HUES64 (cell line): ENCODE results near the gene HOXD3.

Experiments
- H3K27ac ChIP-seq: 2 replicates; pipeline ENCODE4 v1.7.0; 2013; ENCODE audit warnings: low read depth, low read length, inconsistent platforms
- H3K27me3 ChIP-seq: 2 replicates; pipeline ENCODE4 v1.6.1; 2013; ENCODE audit warnings: mild to moderate bottlenecking, low read length; ENCODE audit not compliant: insufficient read depth
- H3K36me3 ChIP-seq: 2 replicates; pipeline ENCODE4 v1.6.1; 2013; ENCODE audit warnings: mild to moderate bottlenecking, low read length; ENCODE audit not compliant: insufficient read depth
- H3K4me1 ChIP-seq: 2 replicates; pipeline ENCODE4 v1.6.1; 2013; ENCODE audit warnings: mild to moderate bottlenecking, low read length, moderate library complexity; ENCODE audit not compliant: insufficient read depth
- H3K4me3 ChIP-seq: 2 replicates; pipeline ENCODE4 v1.5.1; 2013; ENCODE audit warnings: mild to moderate bottlenecking, low read length, moderate library complexity
- H3K9ac ChIP-seq: 2 replicates; pipeline ENCODE4 v1.6.1; 2013; ENCODE audit warnings: mild to moderate bottlenecking, low read depth, low read length
- H3K9me3 ChIP-seq: 2 replicates; pipeline ENCODE4 v1.6.1; 2013; ENCODE audit warnings: low read depth, low read length; ENCODE audit not compliant: insufficient read depth
- WGBS: fragments of 150-250, 120-280 bp; methylation state at CpG from one replicate; pipeline ENCODE4 v1.1.7; 2013; ENCODE audit warnings: missing lambda C conversion rate; 5-methylcytosine and 5-hydroxymethylcytosine counted together

HOXD3 gene

DNA sequence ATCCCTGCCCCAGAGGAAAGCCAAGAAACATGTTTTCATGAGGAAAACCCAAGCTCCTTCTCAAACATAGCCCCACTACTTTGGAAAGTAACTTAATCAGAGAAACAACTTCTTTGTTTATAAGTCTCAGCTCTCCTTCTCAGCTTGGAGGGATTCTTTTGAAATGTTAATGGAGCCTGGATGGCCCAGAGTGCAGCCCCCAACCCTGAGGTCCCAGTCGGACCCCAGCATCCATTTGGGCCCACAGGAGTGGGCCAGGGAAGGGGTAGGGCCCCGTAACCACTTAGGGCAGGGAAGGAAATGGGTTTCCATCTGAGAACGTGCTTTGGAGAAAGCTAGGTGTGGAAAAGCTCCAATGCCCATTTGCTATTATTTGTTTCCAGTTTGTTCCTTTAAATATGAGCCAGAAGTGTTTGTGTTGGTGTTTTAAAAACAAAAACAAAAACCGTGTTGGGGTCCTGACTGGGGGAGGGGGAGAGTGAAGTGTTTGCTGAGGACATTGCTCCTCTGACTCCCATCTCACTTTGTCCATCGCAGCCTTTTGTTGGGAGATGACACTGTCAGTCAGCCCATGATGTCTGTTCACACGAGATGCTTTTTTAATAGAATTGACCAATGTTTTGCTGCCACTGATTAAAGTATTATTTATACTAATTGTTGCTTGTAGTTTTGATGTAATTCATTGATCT lies 1.6 kb upstream of the HOXD3 start:
- 1% methylated on average over 5 of the region's 6 CpGs for WGBS

DNA sequence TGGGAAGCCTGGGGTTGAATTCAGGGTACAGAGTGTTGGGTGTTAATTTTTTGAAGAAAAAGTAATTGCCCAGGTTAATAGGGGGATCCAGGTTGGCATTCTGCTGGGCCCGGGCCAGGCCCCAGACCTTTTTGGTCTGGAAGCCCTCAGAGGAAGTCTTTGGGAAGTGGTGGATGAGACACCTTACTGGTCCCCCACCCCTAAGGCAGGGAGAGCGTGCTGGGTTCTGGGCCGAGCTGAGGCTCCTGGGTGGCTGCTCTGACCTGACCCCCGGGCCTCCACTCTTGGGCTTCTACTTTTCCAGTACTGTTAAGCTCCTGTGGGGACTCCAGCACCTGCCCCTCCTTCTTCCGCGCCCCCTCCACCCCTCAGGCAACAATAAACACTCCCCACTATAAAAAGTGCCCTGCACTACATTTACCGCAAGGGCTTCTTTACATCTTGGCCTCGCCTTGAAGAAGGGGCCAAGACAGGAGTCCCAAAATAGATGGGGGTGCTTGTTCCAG lies 753 bp upstream of the HOXD3 start:
- Histone ChIP-seq H3K4me3 (no peak overlapping the region), H3K9ac (no peak overlapping the region), H3K27me3 (peaks cover 100% of the 10 kb centered on the region), H3K36me3 (no peaks in the 10 kb centered on the region), H3K9me3 (0 out of 2 replicates have a peak, but pooled peaks cover 4% of the 10 kb centered on the region), H3K4me1 (peaks cover 7% of the 10 kb centered on the region; the same call in 1 of the 2 replicates), H3K27ac (no peak overlapping the region)
- WGBS: 12% methylated on average over 8 of the region's 8 CpGs

More for the DNA sequence above, 1.6 kb upstream of the HOXD3 start:
- peaks cover 7% of the 10 kb centered on the region; the same call in 1 of the 2 replicates for H3K4me1 ChIP-seq
- peaks cover 100% of the 10 kb centered on the region for H3K27me3 ChIP-seq
- no peak overlapping the region for H3K9ac ChIP-seq
- no peak overlapping the region for H3K27ac ChIP-seq
- 0 out of 2 replicates have a peak, but pooled peaks cover 4% of the 10 kb centered on the region for H3K9me3 ChIP-seq
- H3K36me3 ChIP-seq: no peaks in the 10 kb centered on the region
- no peak overlapping the region for H3K4me3 ChIP-seq

DNA sequence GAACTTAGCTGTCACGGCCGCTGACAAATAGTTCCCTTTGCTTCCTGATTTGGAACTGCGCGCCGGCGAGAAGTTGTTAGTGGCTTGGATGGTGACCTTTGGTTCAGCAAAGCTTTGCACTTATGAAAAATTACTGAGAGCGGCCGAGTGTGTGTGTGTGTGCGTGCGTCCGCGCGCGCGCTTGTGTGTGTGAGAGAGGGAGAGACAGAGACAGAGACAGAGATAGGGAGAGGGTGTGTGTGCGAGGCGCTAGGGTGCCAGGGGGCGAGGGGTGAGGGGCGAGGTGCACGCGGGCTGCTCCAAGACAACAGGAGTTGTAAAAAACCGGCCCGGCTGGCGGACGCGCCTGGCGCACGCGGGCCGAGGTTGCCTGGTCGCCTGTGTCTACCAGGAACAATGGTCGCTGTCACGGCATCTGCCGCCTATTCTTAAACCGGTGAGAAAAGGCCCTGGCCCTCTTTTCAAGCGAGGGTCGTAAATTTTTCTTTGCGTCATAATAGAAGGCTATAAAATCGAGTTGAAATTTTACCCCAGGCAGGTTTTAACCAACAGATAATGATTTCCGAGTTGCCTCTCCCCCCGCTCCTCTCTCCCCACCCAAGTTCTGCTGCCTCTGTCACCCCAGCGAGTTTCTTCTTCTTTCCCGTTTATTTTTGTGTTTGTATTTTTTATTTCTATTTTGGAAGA lies 535 bp downstream of the HOXD3 start:
- Histone ChIP-seq H3K27me3 (peaks cover 100% of the 10 kb centered on the region), H3K9me3 (0 out of 2 replicates have a peak, but pooled peaks cover under 1% of the 10 kb centered on the region), H3K27ac (no peak overlapping the region), H3K9ac (no peak overlapping the region), H3K4me3 (no peak overlapping the region), H3K4me1 (peaks cover 7% of the 10 kb centered on the region; the same call in 1 of the 2 replicates), H3K36me3 (no peaks in the 10 kb centered on the region)
- 2% methylated on average over 41 of the region's 43 CpGs for WGBS

DNA sequence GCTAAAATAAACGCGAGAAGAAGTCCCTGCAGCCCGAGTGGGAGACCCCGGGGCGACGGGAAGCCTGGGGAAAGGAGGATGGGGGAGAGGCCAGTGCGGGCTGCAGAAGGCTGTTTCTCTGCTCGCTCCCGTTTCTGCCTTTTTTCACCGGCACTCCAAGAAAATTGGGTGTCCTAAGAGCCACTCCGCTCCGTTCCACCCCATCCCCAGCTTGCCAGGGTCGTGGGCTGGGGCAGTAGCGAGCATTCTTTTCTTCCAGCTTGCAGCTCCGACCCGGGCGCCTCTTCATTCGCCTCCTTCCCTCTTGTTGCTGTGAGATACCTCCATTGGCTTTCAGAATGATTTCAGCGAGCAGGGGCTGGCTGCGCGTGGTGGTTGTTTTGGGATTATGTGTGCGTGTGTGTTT lies 1.1 kb downstream of the HOXD3 start:
- H3K27ac ChIP-seq: no peak overlapping the region
- H3K4me3 ChIP-seq: no peak overlapping the region
- H3K4me1 ChIP-seq: peaks cover 10% of the 10 kb centered on the region; the same call in 1 of the 2 replicates
- no peaks in the 10 kb centered on the region for H3K9me3 ChIP-seq
- peaks cover 100% of the 10 kb centered on the region for H3K27me3 ChIP-seq
- 1% methylated on average over 22 of the region's 22 CpGs for WGBS
- no peaks in the 10 kb centered on the region for H3K36me3 ChIP-seq
- H3K9ac ChIP-seq: no peak overlapping the region

DNA sequence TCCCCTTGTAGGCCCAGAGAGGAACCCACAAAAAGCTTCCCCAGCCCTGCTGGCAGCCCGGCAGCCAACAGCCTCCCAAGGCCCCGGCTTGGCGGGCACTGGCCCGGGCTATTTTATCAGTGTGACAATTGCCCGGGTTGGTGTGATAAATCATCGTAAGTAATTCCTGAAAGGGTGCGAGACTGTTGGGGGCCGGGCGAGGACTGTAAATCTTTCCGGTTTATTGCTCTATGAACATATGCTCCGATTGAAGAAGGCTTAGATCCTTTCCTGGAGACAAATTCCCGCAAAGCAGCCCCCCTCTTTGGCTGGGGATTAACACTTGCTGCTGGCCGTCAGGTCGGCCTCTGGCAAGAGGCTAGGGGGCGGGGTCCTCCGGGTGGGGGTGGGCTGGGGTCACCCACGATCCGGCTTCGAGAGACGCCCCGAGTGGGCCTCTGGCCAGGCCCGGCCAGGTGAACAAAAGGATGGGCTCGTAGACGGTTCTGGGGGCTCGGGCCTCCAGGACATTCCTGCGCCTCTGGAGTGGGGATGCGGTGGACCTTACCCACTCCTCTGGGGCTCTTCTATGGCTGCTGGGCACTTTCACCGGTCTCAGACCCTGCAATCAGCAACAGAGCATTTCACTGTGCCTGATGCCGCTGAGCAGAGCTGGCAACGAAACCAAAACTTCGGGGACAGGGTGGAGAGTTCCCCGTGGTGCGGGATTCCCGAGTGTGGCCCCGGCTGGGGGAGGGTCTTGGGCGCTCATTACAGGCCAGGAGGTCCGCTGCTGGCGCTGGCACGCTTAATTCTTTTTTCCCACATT lies 2.0 kb downstream of the HOXD3 start:
- WGBS: 5% methylated on average over 37 of the region's 39 CpGs
- Histone ChIP-seq H3K4me1 (peaks cover 12% of the 10 kb centered on the region; the same call in 1 of the 2 replicates), H3K9me3 (no peaks in the 10 kb centered on the region), H3K36me3 (no peaks in the 10 kb centered on the region), H3K4me3 (no peak overlapping the region), H3K27me3 (peaks cover 100% of the 10 kb centered on the region), H3K9ac (no peak overlapping the region), H3K27ac (no peak overlapping the region)

DNA sequence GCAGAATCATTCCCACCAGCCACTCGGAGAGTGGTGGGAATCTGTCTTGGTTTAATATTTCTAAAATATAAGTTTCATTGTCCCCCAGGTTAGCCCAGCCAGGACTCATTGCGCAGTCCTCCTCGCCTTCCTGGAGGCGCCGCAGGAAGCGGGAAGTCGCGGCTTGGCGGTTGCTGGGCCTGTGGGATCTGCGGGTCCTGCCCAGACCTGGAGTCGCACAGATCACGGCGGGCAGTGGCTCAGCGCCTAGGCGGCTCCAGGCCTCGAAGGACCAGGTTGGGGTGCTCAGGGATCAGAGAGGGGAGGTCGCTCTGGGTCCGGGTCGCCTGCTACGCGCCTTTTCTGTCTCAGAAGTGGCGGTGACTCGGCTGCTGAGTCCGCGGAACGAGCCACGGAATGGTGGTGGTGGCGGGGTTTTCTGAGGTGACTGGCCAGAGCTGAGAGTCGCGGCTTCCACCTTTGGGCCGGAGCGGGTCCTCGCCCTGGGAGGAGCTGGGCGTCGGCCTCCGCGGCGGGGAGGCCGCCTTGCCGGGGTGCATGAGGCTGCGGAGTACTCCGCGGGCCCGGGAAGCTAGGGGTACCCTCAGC lies 2.6 kb downstream of the HOXD3 start:
- Histone ChIP-seq H3K27ac (no peak overlapping the region), H3K27me3 (peaks cover 100% of the 10 kb centered on the region), H3K9ac (no peak overlapping the region), H3K9me3 (no peaks in the 10 kb centered on the region), H3K4me1 (peaks cover 12% of the 10 kb centered on the region; the same call in 1 of the 2 replicates), H3K4me3 (no peak overlapping the region), H3K36me3 (no peaks in the 10 kb centered on the region)
- WGBS: 2% methylated on average over 43 of the region's 44 CpGs

DNA sequence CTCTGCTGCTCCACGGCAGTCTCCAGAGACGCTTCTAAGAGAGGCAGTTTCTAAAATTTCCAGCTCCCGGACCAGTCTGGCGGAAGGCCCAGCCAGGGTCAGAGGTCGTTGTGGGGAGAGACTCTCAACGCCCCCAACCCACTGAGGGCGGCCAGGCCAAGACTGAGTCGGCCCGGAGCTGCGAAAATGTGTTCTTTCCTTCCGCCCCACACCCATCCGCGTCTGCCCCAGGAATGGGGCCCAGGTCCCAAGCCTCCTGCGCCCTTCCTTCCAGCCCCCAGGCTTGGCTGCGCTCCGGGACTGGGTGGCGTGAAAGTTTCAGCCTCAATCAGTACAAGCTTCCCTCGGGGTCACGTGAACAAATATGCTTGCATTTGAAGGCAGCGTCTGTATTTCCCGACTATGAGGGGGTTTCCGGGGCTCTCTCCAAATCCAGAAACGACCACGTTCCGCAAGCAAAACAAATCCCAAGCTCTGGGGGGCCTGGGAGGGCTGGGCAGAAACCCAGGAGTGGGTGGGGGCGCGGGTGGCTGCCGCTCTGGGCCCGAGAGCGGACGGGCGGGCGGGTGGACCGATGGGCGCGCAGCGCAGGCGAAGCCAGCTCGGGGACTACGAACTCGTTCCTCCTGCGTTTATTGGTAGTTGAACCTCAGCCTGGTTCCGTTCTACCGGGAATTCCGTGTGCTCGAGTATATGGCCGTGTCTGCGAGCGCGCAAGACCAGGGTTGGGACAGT lies 3.3 kb downstream of the HOXD3 start:
- no peaks in the 10 kb centered on the region for H3K9me3 ChIP-seq
- peaks cover 100% of the 10 kb centered on the region for H3K27me3 ChIP-seq
- H3K27ac ChIP-seq: no peak overlapping the region
- H3K9ac ChIP-seq: no peak overlapping the region
- no peaks in the 10 kb centered on the region for H3K36me3 ChIP-seq
- 3% methylated on average over 50 of the region's 50 CpGs for WGBS
- no peak overlapping the region for H3K4me3 ChIP-seq
- peaks cover 6% of the 10 kb centered on the region; the same call in 1 of the 2 replicates for H3K4me1 ChIP-seq

DNA sequence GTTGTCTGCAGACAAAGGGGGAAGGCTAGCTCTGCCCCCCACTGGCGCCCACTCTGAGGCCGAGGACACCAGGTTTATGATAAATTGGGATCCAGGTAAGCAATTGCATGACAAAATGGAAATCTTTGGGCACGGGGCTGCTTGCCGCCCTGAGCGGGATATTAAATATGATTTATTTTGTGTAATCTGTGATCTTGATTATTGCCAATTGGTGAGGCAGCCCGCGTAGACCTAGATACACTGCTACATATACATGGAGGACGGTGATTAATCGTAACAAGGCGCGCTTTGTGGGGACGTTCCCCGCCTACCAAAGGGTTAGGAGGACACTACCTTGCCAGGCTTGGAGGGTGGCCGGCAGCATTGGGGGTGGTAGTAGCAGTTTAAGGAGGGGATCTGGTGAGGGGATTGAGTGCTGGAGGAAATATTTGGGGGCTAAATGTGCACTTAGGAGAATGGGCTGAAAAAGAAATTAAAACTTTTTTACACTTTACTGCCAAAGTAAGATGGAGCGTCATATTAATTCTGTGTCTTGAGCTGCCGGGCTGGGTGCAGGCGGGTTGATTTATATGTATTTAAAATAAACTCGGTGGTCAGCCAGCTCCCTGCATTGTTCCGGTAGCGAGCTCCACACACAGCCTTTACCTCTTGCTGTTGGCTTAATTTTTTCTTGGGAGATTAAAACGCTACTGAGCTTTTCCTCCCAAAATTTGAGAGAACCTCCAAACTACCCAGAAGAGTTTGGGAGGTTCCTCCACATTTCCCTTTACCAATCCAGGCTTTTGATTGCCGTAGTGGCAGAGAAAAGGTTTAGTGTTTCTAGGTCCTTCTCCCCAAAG lies 4.1 kb downstream of the HOXD3 start:
- H3K36me3 ChIP-seq: no peaks in the 10 kb centered on the region
- peaks cover 5% of the 10 kb centered on the region; the same call in 1 of the 2 replicates for H3K4me1 ChIP-seq
- no peak overlapping the region for H3K9ac ChIP-seq
- no peaks in the 10 kb centered on the region for H3K9me3 ChIP-seq
- peaks cover 100% of the 10 kb centered on the region for H3K27me3 ChIP-seq
- H3K27ac ChIP-seq: no peak overlapping the region
- 12% methylated on average over 22 of the region's 22 CpGs for WGBS
- no peak overlapping the region for H3K4me3 ChIP-seq

DNA sequence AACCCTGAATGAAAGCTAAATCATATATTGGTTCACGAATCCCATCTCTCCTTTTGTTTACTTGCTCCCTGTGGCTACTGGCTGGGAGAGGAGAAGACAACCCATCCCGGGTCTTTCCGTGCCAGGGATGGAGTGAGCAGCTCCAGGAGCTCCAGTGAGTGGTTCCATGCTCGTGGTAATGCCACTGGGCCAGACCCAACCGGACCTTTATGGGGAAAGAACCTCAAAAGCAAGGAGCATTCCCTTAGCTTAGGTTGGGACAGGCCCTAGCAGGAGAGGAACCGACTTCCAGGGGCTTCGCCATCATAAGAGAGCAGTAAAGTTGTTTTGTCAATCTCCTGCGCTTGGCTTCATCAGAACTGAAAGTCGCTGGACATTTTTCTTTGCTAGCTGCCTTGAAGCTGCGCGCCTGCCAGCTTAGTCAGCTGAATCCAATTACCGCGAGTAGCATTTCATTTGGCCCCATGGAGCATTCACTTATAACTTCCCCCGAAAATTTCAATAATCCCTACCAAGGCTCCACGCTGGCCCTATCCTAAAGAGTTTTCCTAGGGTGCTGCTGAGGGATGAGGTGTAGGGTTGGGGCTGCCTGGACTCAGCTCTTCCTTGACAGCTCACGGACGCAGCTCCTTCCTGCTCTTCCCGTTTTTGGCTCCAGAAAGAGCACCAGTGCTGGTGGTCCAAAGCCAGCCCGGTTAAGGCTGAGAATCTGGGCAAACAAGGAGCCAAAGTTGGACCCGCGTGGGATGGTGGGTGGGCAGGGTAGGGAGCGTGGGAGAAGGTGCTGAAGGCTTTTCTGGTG lies 4.9 kb downstream of the HOXD3 start:
- H3K27me3 ChIP-seq: peaks cover 100% of the 10 kb centered on the region

More for the DNA sequence above, 4.9 kb downstream of the HOXD3 start:
- no peak overlapping the region for H3K4me3 ChIP-seq
- no peak overlapping the region for H3K9ac ChIP-seq
- no peak overlapping the region for H3K27ac ChIP-seq
- 6% methylated on average over 22 of the region's 22 CpGs for WGBS
- no peaks in the 10 kb centered on the region for H3K36me3 ChIP-seq
- no peaks in the 10 kb centered on the region for H3K9me3 ChIP-seq
- H3K4me1 ChIP-seq: peaks cover 5% of the 10 kb centered on the region; the same call in 1 of the 2 replicates
